ENCODE results near the gene LCN1.

- TF ChIP-seq EZH2 (IDR thresholded peaks at IDR 0.05; ENCODE audit: insufficient read depth, poor library complexity, severe bottlenecking): no peak
- TF ChIP-seq EZH2phosphoT487 (IDR thresholded peaks at IDR 0.05; ENCODE audit: insufficient read depth, low read depth): no peak
Observed at GRCh38 chr9:135563039-135563476, 41.8 kb downstream of the LCN1 start.

Data from GM23248 (cell line).